Upper lobe of left lung (tissue), 6 donors: ENCODE measurements around the gene CADM1. TPM values are rescaled to one million over a fixed set of nuclear protein-coding genes. Genes with fewer than 3 reads are reported as not detected.
"Not testable (repeated sequence)": the region's sequence is repeated elsewhere in the genome, so short reads cannot be mapped to it uniquely, and the experiment has no call there.

ENCODE experiments used
- ATAC-seq, 2 donors: fragments of 200-7000 bp; cut with Tn5 transposase; one replicate each; pipeline ENCODE4 v1.9.1; 2022; ENCODE audit warnings: mild to moderate bottlenecking in 2 of 2, moderate library complexity in 2 of 2; ENCODE audit not compliant: low FRiP score in 2 of 2
- DNase-seq, 2 donors: peaks; one replicate each; pipeline ENCODE4 v3.0.0-alpha.2; 2019 to 2020
- H3K27ac ChIP-seq, 4 donors: fragments of 200-600 bp; sonication (generic); one replicate each; pipeline ENCODE4 v1.5.1; 2016 to 2019
- H3K27me3 ChIP-seq, 4 donors: fragments of 200-600 bp; sonication (generic); one replicate each; pipeline ENCODE4 v1.5.1; 2017 to 2019
- H3K36me3 ChIP-seq, 4 donors: fragments of 200-600 bp; sonication (generic); one replicate each; pipeline ENCODE4 v1.5.1; 2016 to 2019
- H3K4me1 ChIP-seq, 4 donors: fragments of 200-600 bp; sonication (generic); one replicate each; pipeline ENCODE4 v1.5.1; 2018 to 2019
- H3K4me3 ChIP-seq, 4 donors: fragments of 200-600 bp; sonication (generic); one replicate each; pipeline ENCODE4 v1.5.1; 2017 to 2019; ENCODE audit warnings: mild to moderate bottlenecking in 2 of 4, moderate library complexity in 1 of 4
- H3K9me3 ChIP-seq, 4 donors: fragments of 200-600 bp; sonication (generic); one replicate each; pipeline ENCODE4 v1.5.1; 2018 to 2019
- CTCF ChIP-seq, 6 experiments: fragments of 450-650 bp in 4 of 6; fragments of 200-600 bp in 2 of 6; sonication (generic) in 2 of 6; IDR thresholded peaks; one replicate each; pipeline ENCODE4 v1.5.1; 2016 to 2019; ENCODE audit warnings: antibody characterized with exemption in 6 of 6
- EP300 ChIP-seq, 4 donors: sonication (generic); formaldehyde crosslinking; IDR thresholded peaks; one replicate each; pipeline ENCODE4 v1.5.1; 2017; ENCODE audit warnings: antibody characterized with exemption in 4 of 4, control low read depth in 2 of 4
- POLR2A ChIP-seq, 4 donors: fragments of 450-650 bp; IDR thresholded peaks; one replicate each; pipeline ENCODE4 v1.5.1; 2016 to 2017; ENCODE audit warnings: antibody characterized with exemption in 4 of 4, mild to moderate bottlenecking in 2 of 4
- POLR2AphosphoS5 ChIP-seq, 2 donors: sonication (generic); formaldehyde crosslinking; IDR thresholded peaks; one replicate each; pipeline ENCODE4 v1.5.1; 2017; ENCODE audit warnings: antibody characterized with exemption in 2 of 2
- WGBS, 2 donors: methylation state at CpG; one replicate each; pipeline ENCODE4 v1.1.5; 2017 to 2018; 5-methylcytosine and 5-hydroxymethylcytosine counted together
- total RNA-seq, 6 donors: library from RNA; depleted of rRNA in 4 of 6; stranded (reverse); fragments of >200 nt in 4 of 6; gene quantifications; one replicate each; pipeline versions ENCODE4 v1.1.0 to v1.2.1, GENCODE V29; 2016 to 2021
- donor health status: DM: no; HTN: no; CAD: no; lungs with moderate emphysema.
- donor health status: DM: no; HTN: yes; CAD: no; lungs with severe emphysema.

Gene CADM1
- total RNA-seq, 6 donors from 2014 or later: 69.9 to 212 (median 125) TPM

- no peaks in the 10 kb centered on the region for H3K9me3 ChIP-seq
- H3K27me3 ChIP-seq: no peaks in the 10 kb centered on the region
- DNase-seq: no peak
- WGBS, 2 donors: 87 to 96% methylated on average over 2 of the region's 2 CpGs
- H3K27ac ChIP-seq: no peak overlapping the region
- H3K4me1 ChIP-seq: no peaks in the 10 kb centered on the region
- H3K36me3 ChIP-seq: no peaks in the 10 kb centered on the region
- no peak overlapping the region for H3K4me3 ChIP-seq
- TF ChIP-seq POLR2AphosphoS5 (IDR thresholded peaks at IDR 0.05) (no peak), POLR2A (IDR thresholded peaks at IDR 0.05) (no peak), EP300 (IDR thresholded peaks at IDR 0.05) (no peak), CTCF (IDR thresholded peaks at IDR 0.05) (no peak)
- no peak for ATAC-seq
Observed at GRCh38 chr11:115481528-115481927, 22.7 kb downstream of the CADM1 start.

GRCh38 chr11:115480611-115481010, 23.6 kb downstream of the CADM1 start:
- DNase-seq (no peak), ATAC-seq (no peak)
- no peaks in the 10 kb centered on the region for H3K27me3 ChIP-seq
- no peaks in the 10 kb centered on the region for H3K4me1 ChIP-seq
- H3K27ac ChIP-seq: no peak overlapping the region
- no peak overlapping the region for H3K4me3 ChIP-seq
- no peaks in the 10 kb centered on the region for H3K36me3 ChIP-seq
- H3K9me3 ChIP-seq: no peaks in the 10 kb centered on the region
- TF ChIP-seq EP300 (IDR thresholded peaks at IDR 0.05): no peak
- TF ChIP-seq POLR2AphosphoS5 (IDR thresholded peaks at IDR 0.05): no peak
- TF ChIP-seq POLR2A (IDR thresholded peaks at IDR 0.05): no peak
- TF ChIP-seq CTCF (IDR thresholded peaks at IDR 0.05): no peak
- 88 to 89% methylated on average over 1 of the region's 1 CpG for WGBS, 2 donors

GRCh38 chr11:115477410-115477809, 26.8 kb downstream of the CADM1 start:
- no peak overlapping the region for H3K4me3 ChIP-seq
- H3K4me1 ChIP-seq: no peaks in the 10 kb centered on the region
- no peak for TF ChIP-seq POLR2A (IDR thresholded peaks at IDR 0.05)
- no peak for TF ChIP-seq POLR2AphosphoS5 (IDR thresholded peaks at IDR 0.05)
- no peak for TF ChIP-seq EP300 (IDR thresholded peaks at IDR 0.05)
- TF ChIP-seq CTCF (IDR thresholded peaks at IDR 0.05): no peak
- no peaks in the 10 kb centered on the region for H3K36me3 ChIP-seq
- H3K9me3 ChIP-seq: no peaks in the 10 kb centered on the region
- no peak for DNase-seq
- no peak for ATAC-seq
- WGBS, 2 donors: 53 to 56% methylated on average over 1 of the region's 1 CpG
- H3K27me3 ChIP-seq: no peaks in the 10 kb centered on the region
- H3K27ac ChIP-seq: no peak overlapping the region

GRCh38 chr11:115476463-115477286, 27.5 kb downstream of the CADM1 start:
- Histone ChIP-seq H3K4me3 (no peak overlapping the region), H3K27ac (no peak overlapping the region), H3K4me1 (no peaks in the 10 kb centered on the region), H3K36me3 (no peaks in the 10 kb centered on the region), H3K9me3 (no peaks in the 10 kb centered on the region), H3K27me3 (no peaks in the 10 kb centered on the region)
- 68 to 78% methylated on average over 7 of the region's 7 CpGs for WGBS, 2 donors
- TF ChIP-seq CTCF (IDR thresholded peaks at IDR 0.05): no peak
- no peak for TF ChIP-seq POLR2A (IDR thresholded peaks at IDR 0.05)
- no peak for TF ChIP-seq POLR2AphosphoS5 (IDR thresholded peaks at IDR 0.05)
- TF ChIP-seq EP300 (IDR thresholded peaks at IDR 0.05): no peak
- DNase-seq (no peak), ATAC-seq (no peak)

- Histone ChIP-seq H3K27me3 (no peaks in the 10 kb centered on the region), H3K36me3 (no peaks in the 10 kb centered on the region), H3K4me3 (no peak overlapping the region), H3K9me3 (no peaks in the 10 kb centered on the region), H3K27ac (no peak overlapping the region), H3K4me1 (no peaks in the 10 kb centered on the region)
- 95 to 98% methylated on average over 4 of the region's 4 CpGs for WGBS, 2 donors
- TF ChIP-seq EP300 (IDR thresholded peaks at IDR 0.05): no peak
- TF ChIP-seq CTCF (IDR thresholded peaks at IDR 0.05): no peak
- no peak for TF ChIP-seq POLR2AphosphoS5 (IDR thresholded peaks at IDR 0.05)
- no peak for TF ChIP-seq POLR2A (IDR thresholded peaks at IDR 0.05)
- DNase-seq (no peak), ATAC-seq (no peak)
Observed at GRCh38 chr11:115475564-115475963, 28.7 kb downstream of the CADM1 start.

- 83 to 100% methylated on average over 3 of the region's 3 CpGs for WGBS, 2 donors
- H3K4me3 ChIP-seq, H3K36me3 ChIP-seq, H3K27me3 ChIP-seq, H3K4me1 ChIP-seq, H3K27ac ChIP-seq, ATAC-seq, DNase-seq, H3K9me3 ChIP-seq: not testable (repeated sequence)
Observed at GRCh38 chr11:115474306-115474705, 29.9 kb downstream of the CADM1 start.
